22Rv1 (cell line): Measurements from ENCODE around the gene CATSPER4.

Experiments used
- CTCF ChIP-seq: fragments of 450-650 bp; IDR thresholded peaks from 2 replicates; pipeline ENCODE4 v1.5.1; 2017; ENCODE audit warnings: mild to moderate bottlenecking
- ZFX ChIP-seq: fragments of 450-650 bp; IDR thresholded peaks from 2 replicates; pipeline ENCODE4 v1.6.1; 2017; ENCODE audit warnings: antibody characterized with exemption, borderline replicate concordance

GRCh38 chr1:26225033-26225831, 34.8 kb downstream of the CATSPER4 start:
- no peak for TF ChIP-seq CTCF
- TF ChIP-seq ZFX, result no peak
